Activated CD4-positive, alpha-beta memory T cell treated with anti-CD3 and anti-CD28 coated beads, Interleukin-2, amount 10 ng/mL, durations not matched to agents 7 days and 5 days (primary cell): Measurements from ENCODE around the gene EYS. TPM values are rescaled to one million over a fixed set of nuclear protein-coding genes. Genes with fewer than 3 reads are reported as not detected.

ENCODE experiments used
- CTCF ChIA-PET: fragments of 350-600 bp; sonication (Branson Sonifier 250); formaldehyde crosslinking; loops from one replicate; lab custom pipeline; 2021; ENCODE audit warnings: antibody characterized with exemption, inconsistent platforms; lab: Charles Lee
- POLR2A ChIA-PET: fragments of 350-600 bp; sonication (Branson Sonifier 250); formaldehyde crosslinking; loops from one replicate; lab custom pipeline; 2021; ENCODE audit warnings: antibody characterized with exemption; lab: Charles Lee
- DNase-seq: peaks from one replicate; pipeline ENCODE4 v3.0.0-alpha.2; 2020
- H3K27ac Mint-ChIP-seq: one replicate; pipeline ENCODE4 v1.8.0; 2021; ENCODE audit warnings: mild to moderate bottlenecking, mixed read lengths
- H3K27me3 Mint-ChIP-seq: one replicate; pipeline ENCODE4 v1.8.0; 2021; ENCODE audit warnings: mixed read lengths
- H3K36me3 Mint-ChIP-seq: one replicate; pipeline ENCODE4 v1.8.0; 2021; ENCODE audit warnings: low read depth, mixed read lengths
- H3K4me1 Mint-ChIP-seq: one replicate; pipeline ENCODE4 v1.8.0; 2021; ENCODE audit warnings: mixed read lengths
- H3K4me3 Mint-ChIP-seq: one replicate; pipeline ENCODE4 v1.8.0; 2021; ENCODE audit warnings: mild to moderate bottlenecking, mixed read lengths
- H3K9me3 Mint-ChIP-seq: one replicate; pipeline ENCODE4 v1.8.0; 2021; ENCODE audit warnings: mixed read lengths
- total RNA-seq, 2 experiments: library from RNA; stranded (reverse); gene quantifications; one replicate each; pipeline ENCODE4 v1.2.3, GENCODE V29; 2021

Gene EYS
- total RNA-seq, 2 experiments from 2014 or later: not detected

GRCh38 chr6:64155063-64155462 is 1552.0 kb downstream of the EYS start:
- no peak for DNase-seq
- no peak overlapping the region for H3K4me3 Mint-ChIP-seq
- H3K27ac Mint-ChIP-seq: no peak overlapping the region
- ChIA-PET CTCF (no interaction called here), POLR2A (no interaction called here)
- H3K36me3 Mint-ChIP-seq: no peaks in the 10 kb centered on the region
- H3K9me3 Mint-ChIP-seq: no peaks in the 10 kb centered on the region
- H3K4me1 Mint-ChIP-seq: no peaks in the 10 kb centered on the region
- no peaks in the 10 kb centered on the region for H3K27me3 Mint-ChIP-seq

- no peaks in the 10 kb centered on the region for H3K4me1 Mint-ChIP-seq
- ChIA-PET POLR2A (no interaction called here), CTCF (no interaction called here)
- H3K4me3 Mint-ChIP-seq: no peak overlapping the region
- H3K36me3 Mint-ChIP-seq: no peaks in the 10 kb centered on the region
- no peak for DNase-seq
- no peaks in the 10 kb centered on the region for H3K27me3 Mint-ChIP-seq
- no peaks in the 10 kb centered on the region for H3K9me3 Mint-ChIP-seq
- H3K27ac Mint-ChIP-seq: no peak overlapping the region
Observed at GRCh38 chr6:64146876-64147275, 1560.2 kb downstream of the EYS start.

GRCh38 chr6:64146094-64146493 is 1560.9 kb downstream of the EYS start:
- H3K4me3 Mint-ChIP-seq: no peak overlapping the region
- DNase-seq: no peak
- no peaks in the 10 kb centered on the region for H3K9me3 Mint-ChIP-seq
- H3K36me3 Mint-ChIP-seq: no peaks in the 10 kb centered on the region
- CTCF ChIA-PET: no interaction called here
- no peaks in the 10 kb centered on the region for H3K27me3 Mint-ChIP-seq
- no peak overlapping the region for H3K27ac Mint-ChIP-seq
- no peaks in the 10 kb centered on the region for H3K4me1 Mint-ChIP-seq
- POLR2A ChIA-PET: no interaction called here

GRCh38 chr6:64145658-64146057 is 1561.4 kb downstream of the EYS start:
- Mint-ChIP-seq H3K27me3 (no peaks in the 10 kb centered on the region), H3K4me3 (no peak overlapping the region), H3K9me3 (no peaks in the 10 kb centered on the region), H3K36me3 (no peaks in the 10 kb centered on the region), H3K27ac (no peak overlapping the region), H3K4me1 (no peaks in the 10 kb centered on the region)
- ChIA-PET POLR2A (no interaction called here), CTCF (no interaction called here)
- DNase-seq: no peak

- no peaks in the 10 kb centered on the region for H3K36me3 Mint-ChIP-seq
- no peaks in the 10 kb centered on the region for H3K27me3 Mint-ChIP-seq
- ChIA-PET POLR2A (no interaction called here), CTCF (no interaction called here)
- no peak overlapping the region for H3K27ac Mint-ChIP-seq
- H3K4me3 Mint-ChIP-seq: no peak overlapping the region
- H3K4me1 Mint-ChIP-seq: no peaks in the 10 kb centered on the region
- DNase-seq: no peak
- H3K9me3 Mint-ChIP-seq: no peaks in the 10 kb centered on the region
Observed at GRCh38 chr6:64143101-64143500, 1563.9 kb downstream of the EYS start.

- Mint-ChIP-seq H3K27me3 (no peaks in the 10 kb centered on the region), H3K9me3 (peaks cover 3% of the 10 kb centered on the region), H3K4me1 (no peaks in the 10 kb centered on the region), H3K36me3 (no peaks in the 10 kb centered on the region), H3K27ac (no peak overlapping the region), H3K4me3 (no peak overlapping the region)
- ChIA-PET CTCF (no interaction called here), POLR2A (no interaction called here)
- no peak for DNase-seq
Observed at GRCh38 chr6:64141680-64142079, 1565.3 kb downstream of the EYS start.

- Mint-ChIP-seq H3K27me3 (no peaks in the 10 kb centered on the region), H3K27ac (no peak overlapping the region), H3K4me3 (no peak overlapping the region), H3K9me3 (no peaks in the 10 kb centered on the region), H3K4me1 (no peaks in the 10 kb centered on the region), H3K36me3 (no peaks in the 10 kb centered on the region)
- ChIA-PET POLR2A (no interaction called here), CTCF (no interaction called here)
- DNase-seq: no peak
Observed at GRCh38 chr6:64128301-64129024, 1578.6 kb downstream of the EYS start.

GRCh38 chr6:64123761-64124633 is 1583.0 kb downstream of the EYS start:
- Mint-ChIP-seq H3K27ac (no peak overlapping the region), H3K4me1 (no peaks in the 10 kb centered on the region), H3K4me3 (no peak overlapping the region), H3K9me3 (peaks cover 3% of the 10 kb centered on the region), H3K36me3 (no peaks in the 10 kb centered on the region), H3K27me3 (no peaks in the 10 kb centered on the region)
- DNase-seq: no peak
- ChIA-PET CTCF (no interaction called here), POLR2A (no interaction called here)

GRCh38 chr6:64122712-64123375 is 1584.2 kb downstream of the EYS start:
- H3K4me1 Mint-ChIP-seq: no peaks in the 10 kb centered on the region
- no peak overlapping the region for H3K4me3 Mint-ChIP-seq
- H3K36me3 Mint-ChIP-seq: no peaks in the 10 kb centered on the region
- no peak for DNase-seq
- H3K27me3 Mint-ChIP-seq: no peaks in the 10 kb centered on the region
- H3K27ac Mint-ChIP-seq: no peak overlapping the region
- POLR2A ChIA-PET: no interaction called here
- peaks cover 3% of the 10 kb centered on the region for H3K9me3 Mint-ChIP-seq
- CTCF ChIA-PET: no interaction called here

GRCh38 chr6:64121011-64121565 is 1585.9 kb downstream of the EYS start:
- CTCF ChIA-PET: no interaction called here
- Mint-ChIP-seq H3K4me3 (no peak overlapping the region), H3K36me3 (no peaks in the 10 kb centered on the region), H3K27me3 (no peaks in the 10 kb centered on the region), H3K27ac (no peak overlapping the region), H3K4me1 (no peaks in the 10 kb centered on the region), H3K9me3 (peaks cover 3% of the 10 kb centered on the region)
- POLR2A ChIA-PET: no interaction called here
- no peak for DNase-seq

GRCh38 chr6:64113704-64114103 is 1593.3 kb downstream of the EYS start:
- Mint-ChIP-seq H3K27ac (no peak overlapping the region), H3K4me3 (no peak overlapping the region), H3K4me1 (no peaks in the 10 kb centered on the region), H3K27me3 (no peaks in the 10 kb centered on the region), H3K36me3 (no peaks in the 10 kb centered on the region), H3K9me3 (peaks cover under 1% of the 10 kb centered on the region)
- CTCF ChIA-PET: no interaction called here
- no peak for DNase-seq
- POLR2A ChIA-PET: no interaction called here

GRCh38 chr6:64104051-64104450 is 1603.0 kb downstream of the EYS start:
- H3K4me1 Mint-ChIP-seq: no peaks in the 10 kb centered on the region
- no peak overlapping the region for H3K4me3 Mint-ChIP-seq
- no peaks in the 10 kb centered on the region for H3K27me3 Mint-ChIP-seq
- no peak for DNase-seq
- H3K36me3 Mint-ChIP-seq: no peaks in the 10 kb centered on the region
- no peak overlapping the region for H3K27ac Mint-ChIP-seq
- POLR2A ChIA-PET: no interaction called here
- CTCF ChIA-PET: no interaction called here
- H3K9me3 Mint-ChIP-seq: peaks cover 2% of the 10 kb centered on the region

GRCh38 chr6:64103480-64103879 is 1603.5 kb downstream of the EYS start:
- DNase-seq: no peak
- no peak overlapping the region for H3K4me3 Mint-ChIP-seq
- H3K9me3 Mint-ChIP-seq: no peaks in the 10 kb centered on the region
- H3K27ac Mint-ChIP-seq: no peak overlapping the region
- POLR2A ChIA-PET: no interaction called here
- CTCF ChIA-PET: no interaction called here
- no peaks in the 10 kb centered on the region for H3K36me3 Mint-ChIP-seq
- no peaks in the 10 kb centered on the region for H3K27me3 Mint-ChIP-seq
- no peaks in the 10 kb centered on the region for H3K4me1 Mint-ChIP-seq
